ENCODE results near the gene LUC7L2. TPM values are rescaled to one million over a fixed set of nuclear protein-coding genes. Genes with fewer than 3 reads are reported as not detected.
"Not testable (repeated sequence)": the region's sequence is repeated elsewhere in the genome, so short reads cannot be mapped to it uniquely, and the experiment has no call there.

LUC7L2 gene
- total RNA-seq, 2 donors from 2014 or later: 71.0 to 76.0 TPM

GRCh38 chr7:139456511-139456910 lies 96.8 kb downstream of the LUC7L2 start:
- no peaks in the 10 kb centered on the region for H3K4me1 ChIP-seq (ENCODE audit: control insufficient read depth, insufficient read depth, low read length)
- H3K9ac ChIP-seq (ENCODE audit: extremely low read depth, low read length, poor library complexity, severe bottlenecking): no peak overlapping the region
- no peak for DNase-seq
- TF ChIP-seq CTCF (conservative IDR thresholded peaks at IDR 0.05): no peak
- H3K27me3 Mint-ChIP-seq (ENCODE audit: insufficient read depth): no peaks in the 10 kb centered on the region
- H3K4me1 Mint-ChIP-seq: peaks cover 6% of the 10 kb centered on the region
- no peak overlapping the region for H3K27ac Mint-ChIP-seq
- H3K36me3 Mint-ChIP-seq (ENCODE audit: low read depth): no peaks in the 10 kb centered on the region
- H3K36me3 ChIP-seq (ENCODE audit: control insufficient read depth, insufficient read depth, low read length): no peaks in the 10 kb centered on the region
- H3K4me3 Mint-ChIP-seq: no peak overlapping the region
- WGBS, 2 experiments (ENCODE audit: insufficient coverage in 1 of 2, insufficient read length in 1 of 2): 94% methylated on average over 7 to 8 of the region's 8 CpGs
- H3K9me3 ChIP-seq (ENCODE audit: control insufficient read depth, low read length): no peaks in the 10 kb centered on the region
- H3K4me3 ChIP-seq (ENCODE audit: low read length): no peak overlapping the region
- H3K27me3 ChIP-seq (ENCODE audit: control insufficient read depth, insufficient read depth, low read length, poor library complexity, severe bottlenecking): no peaks in the 10 kb centered on the region
- no peaks in the 10 kb centered on the region for H3K9me3 Mint-ChIP-seq
- no peak overlapping the region for H3K27ac ChIP-seq (ENCODE audit: low read depth, low read length)

GRCh38 chr7:139457153-139457946 lies 97.7 kb downstream of the LUC7L2 start:
- WGBS, 2 experiments (ENCODE audit: insufficient coverage in 1 of 2, insufficient read length in 1 of 2): 88 to 96% methylated on average over 10 to 15 of the region's 15 CpGs
- no peaks in the 10 kb centered on the region for H3K36me3 Mint-ChIP-seq (ENCODE audit: low read depth)

GRCh38 chr7:139463421-139463820 lies 103.7 kb downstream of the LUC7L2 start:
- peaks cover 30% of the 10 kb centered on the region for H3K4me1 Mint-ChIP-seq
- not testable (repeated sequence) for H3K9me3 ChIP-seq (ENCODE audit: control insufficient read depth, low read length); H3K27me3 ChIP-seq (ENCODE audit: control insufficient read depth, insufficient read depth, low read length, poor library complexity, severe bottlenecking); DNase-seq; H3K27me3 Mint-ChIP-seq (ENCODE audit: insufficient read depth); H3K4me3 Mint-ChIP-seq; H3K36me3 ChIP-seq (ENCODE audit: control insufficient read depth, insufficient read depth, low read length); H3K9ac ChIP-seq (ENCODE audit: extremely low read depth, low read length, poor library complexity, severe bottlenecking); H3K4me1 ChIP-seq (ENCODE audit: control insufficient read depth, insufficient read depth, low read length); H3K4me3 ChIP-seq (ENCODE audit: low read length); H3K36me3 Mint-ChIP-seq (ENCODE audit: low read depth); H3K27ac ChIP-seq (ENCODE audit: low read depth, low read length)
- WGBS, 2 experiments (ENCODE audit: insufficient coverage in 1 of 2, insufficient read length in 1 of 2): 92 to 93% methylated on average over 10 to 12 of the region's 12 CpGs
- peak overlapping the region; percentile 26 for H3K27ac Mint-ChIP-seq
- H3K9me3 Mint-ChIP-seq: peaks cover 15% of the 10 kb centered on the region

More at GRCh38 chr7:139457153-139457946, 97.7 kb downstream of the LUC7L2 start:
- H3K4me1 ChIP-seq (ENCODE audit: control insufficient read depth, insufficient read depth, low read length): no peaks in the 10 kb centered on the region
- no peak overlapping the region for H3K9ac ChIP-seq (ENCODE audit: extremely low read depth, low read length, poor library complexity, severe bottlenecking)
- no peak overlapping the region for H3K27ac Mint-ChIP-seq
- H3K4me1 Mint-ChIP-seq: peaks cover 14% of the 10 kb centered on the region
- no peaks in the 10 kb centered on the region for H3K27me3 ChIP-seq (ENCODE audit: control insufficient read depth, insufficient read depth, low read length, poor library complexity, severe bottlenecking)
- H3K27me3 Mint-ChIP-seq (ENCODE audit: insufficient read depth): no peaks in the 10 kb centered on the region
- DNase-seq: no peak
- no peak overlapping the region for H3K4me3 ChIP-seq (ENCODE audit: low read length)
- no peak overlapping the region for H3K4me3 Mint-ChIP-seq
- TF ChIP-seq CTCF (conservative IDR thresholded peaks at IDR 0.05): no peak
- no peak overlapping the region for H3K27ac ChIP-seq (ENCODE audit: low read depth, low read length)
- H3K9me3 ChIP-seq (ENCODE audit: control insufficient read depth, low read length): no peaks in the 10 kb centered on the region
- H3K36me3 ChIP-seq (ENCODE audit: control insufficient read depth, insufficient read depth, low read length): no peaks in the 10 kb centered on the region
- H3K9me3 Mint-ChIP-seq: peaks cover 2% of the 10 kb centered on the region

GRCh38 chr7:139464511-139464910 lies 104.8 kb downstream of the LUC7L2 start:
- H3K36me3 ChIP-seq (ENCODE audit: control insufficient read depth, insufficient read depth, low read length); H3K4me3 Mint-ChIP-seq; H3K4me3 ChIP-seq (ENCODE audit: low read length); H3K27me3 Mint-ChIP-seq (ENCODE audit: insufficient read depth); H3K36me3 Mint-ChIP-seq (ENCODE audit: low read depth); DNase-seq; H3K27ac ChIP-seq (ENCODE audit: low read depth, low read length); H3K9me3 ChIP-seq (ENCODE audit: control insufficient read depth, low read length); H3K4me1 ChIP-seq (ENCODE audit: control insufficient read depth, insufficient read depth, low read length); H3K27me3 ChIP-seq (ENCODE audit: control insufficient read depth, insufficient read depth, low read length, poor library complexity, severe bottlenecking); H3K9ac ChIP-seq (ENCODE audit: extremely low read depth, low read length, poor library complexity, severe bottlenecking); H3K27ac Mint-ChIP-seq: not testable (repeated sequence)
- Mint-ChIP-seq H3K4me1 (peaks cover 34% of the 10 kb centered on the region), H3K9me3 (peaks cover 15% of the 10 kb centered on the region)
- 86 to 93% methylated on average over 4 of the region's 4 CpGs for WGBS, 2 experiments (ENCODE audit: insufficient coverage in 1 of 2, insufficient read length in 1 of 2)

GRCh38 chr7:139465072-139465471 lies 105.4 kb downstream of the LUC7L2 start:
- not testable (repeated sequence) for H3K4me3 Mint-ChIP-seq; H3K36me3 Mint-ChIP-seq (ENCODE audit: low read depth); H3K36me3 ChIP-seq (ENCODE audit: control insufficient read depth, insufficient read depth, low read length); H3K4me1 ChIP-seq (ENCODE audit: control insufficient read depth, insufficient read depth, low read length); H3K4me3 ChIP-seq (ENCODE audit: low read length); H3K27me3 ChIP-seq (ENCODE audit: control insufficient read depth, insufficient read depth, low read length, poor library complexity, severe bottlenecking); DNase-seq; H3K27ac Mint-ChIP-seq; H3K27me3 Mint-ChIP-seq (ENCODE audit: insufficient read depth); H3K9ac ChIP-seq (ENCODE audit: extremely low read depth, low read length, poor library complexity, severe bottlenecking); H3K27ac ChIP-seq (ENCODE audit: low read depth, low read length); H3K9me3 ChIP-seq (ENCODE audit: control insufficient read depth, low read length)
- H3K4me1 Mint-ChIP-seq: peaks cover 34% of the 10 kb centered on the region
- peaks cover 15% of the 10 kb centered on the region for H3K9me3 Mint-ChIP-seq
- WGBS, 2 experiments (ENCODE audit: insufficient coverage in 1 of 2, insufficient read length in 1 of 2): 91 to 95% methylated on average over 4 to 9 of the region's 10 CpGs
